ENCODE measurements around the gene C17orf78.
"Not testable (repeated sequence)": the region's sequence is repeated elsewhere in the genome, so short reads cannot be mapped to it uniquely, and the experiment has no call there.

The C17orf78 gene

GRCh38 chr17:37386462-37386861 lies 10.7 kb downstream of the C17orf78 start:
- DNase-seq (ENCODE audit: low read depth): no peak

GRCh38 chr17:37388266-37388665 lies 12.5 kb downstream of the C17orf78 start:
- no peak for DNase-seq (ENCODE audit: low read depth)

GRCh38 chr17:37389160-37389559 lies 13.4 kb downstream of the C17orf78 start:
- no peak for DNase-seq (ENCODE audit: low read depth)

- peak; percentile 24 for DNase-seq (ENCODE audit: low read depth)
Observed at GRCh38 chr17:37391146-37391545, 15.4 kb downstream of the C17orf78 start.

GRCh38 chr17:37392024-37392590 lies 16.3 kb downstream of the C17orf78 start:
- peak; percentile 71 for DNase-seq (ENCODE audit: low read depth)

GRCh38 chr17:37393352-37393751 lies 17.6 kb downstream of the C17orf78 start:
- no peak for DNase-seq (ENCODE audit: low read depth)

- no peak for DNase-seq (ENCODE audit: low read depth)
Observed at GRCh38 chr17:37399265-37399803, 23.5 kb downstream of the C17orf78 start.

- DNase-seq (ENCODE audit: low read depth): no peak
Observed at GRCh38 chr17:37400505-37400904, 24.7 kb downstream of the C17orf78 start.

- DNase-seq (ENCODE audit: low read depth): not testable (repeated sequence)
Observed at GRCh38 chr17:37405522-37405921, 29.7 kb downstream of the C17orf78 start.

- no peak for DNase-seq (ENCODE audit: low read depth)
Observed at GRCh38 chr17:37405955-37406634, 30.3 kb downstream of the C17orf78 start.

- peak; percentile 72 for DNase-seq (ENCODE audit: low read depth)
Observed at GRCh38 chr17:37406635-37407461, 31.1 kb downstream of the C17orf78 start, which contains the start of the genes ACACA and TADA2A. ACACA (minus strand) TSS chr17:37406836; CDS start chr17:37406299, 537 bp downstream. TADA2A (plus strand) TSS chr17:37406886; CDS start chr17:37411366, 4,480 bp downstream.

- not testable (repeated sequence) for DNase-seq (ENCODE audit: low read depth)
Observed at GRCh38 chr17:37408145-37408479, 32.3 kb downstream of the C17orf78 start.

GRCh38 chr17:37410357-37410756 lies 34.6 kb downstream of the C17orf78 start:
- DNase-seq (ENCODE audit: low read depth): peak; percentile 30

- DNase-seq (ENCODE audit: low read depth): no peak
Observed at GRCh38 chr17:37413875-37414519, 38.2 kb downstream of the C17orf78 start.

- DNase-seq (ENCODE audit: low read depth): peak; percentile 31
Observed at GRCh38 chr17:37417852-37418251, 42.1 kb downstream of the C17orf78 start.

- no peak for DNase-seq (ENCODE audit: low read depth)
Observed at GRCh38 chr17:37422971-37423625, 47.3 kb downstream of the C17orf78 start.

- no peak for DNase-seq (ENCODE audit: low read depth)
Observed at GRCh38 chr17:37425268-37425667, 49.5 kb downstream of the C17orf78 start.

GRCh38 chr17:37429039-37429438 lies 53.3 kb downstream of the C17orf78 start:
- no peak for DNase-seq (ENCODE audit: low read depth)

GRCh38 chr17:37429453-37429852 lies 53.7 kb downstream of the C17orf78 start:
- no peak for DNase-seq (ENCODE audit: low read depth)

- peak; percentile 65 for DNase-seq (ENCODE audit: low read depth)
Observed at GRCh38 chr17:37430051-37430627, 54.4 kb downstream of the C17orf78 start.

GRCh38 chr17:37432671-37433070 lies 56.9 kb downstream of the C17orf78 start:
- DNase-seq (ENCODE audit: low read depth): no peak

Data from amniotic epithelial cell (primary cell).